Measurements from ENCODE around the gene TMEM178B. TPM values are rescaled to one million over a fixed set of nuclear protein-coding genes. Genes with fewer than 3 reads are reported as not detected.

The TMEM178B gene
- total RNA-seq, 1 donor from 2014 or later, result 35.4 TPM

DNA sequence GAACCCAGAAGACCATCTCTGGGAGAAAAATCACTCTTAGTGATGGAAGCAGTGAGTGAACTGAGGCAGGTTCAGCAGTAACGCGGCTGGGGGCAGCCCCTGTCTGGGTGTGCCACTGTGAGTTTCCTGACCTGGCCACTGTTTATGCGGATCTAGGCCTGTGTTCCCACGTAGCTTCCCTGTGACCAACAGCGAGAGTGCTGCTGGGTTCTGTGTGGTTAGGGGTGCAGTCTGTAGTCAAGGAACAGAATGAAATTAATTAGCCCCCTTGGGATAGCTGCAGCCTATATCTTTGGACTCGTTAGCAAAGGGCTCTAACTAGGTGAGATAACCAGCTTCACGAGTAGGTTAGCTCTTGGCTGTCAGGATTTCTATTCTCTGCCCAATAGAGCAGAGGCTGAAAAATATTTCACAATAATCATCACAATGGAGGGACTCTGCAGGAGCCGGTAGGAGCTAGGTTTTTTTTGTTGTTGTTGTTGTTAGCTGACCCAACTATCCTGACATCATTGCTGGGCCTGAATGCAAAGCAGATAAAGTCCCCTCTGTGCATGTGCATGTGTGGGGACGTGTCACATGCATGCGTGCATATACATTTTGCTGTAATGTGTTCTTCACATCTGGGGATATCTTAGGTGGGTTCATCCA, 164.9 kb downstream of the TMEM178B start:
- intact Hi-C loops (cut with DNase I), result no loop called here
- DNase-seq, result no peak

GRCh38 chr7:141239661-141240060, 165.8 kb downstream of the TMEM178B start:
- DNase-seq (no peak), ATAC-seq (ENCODE audit: poor library complexity) (no peak)
- intact Hi-C loops (cut with DNase I), result no loop called here

More for the DNA sequence above, 164.9 kb downstream of the TMEM178B start:
- ATAC-seq (ENCODE audit: poor library complexity), result no peak

DNA sequence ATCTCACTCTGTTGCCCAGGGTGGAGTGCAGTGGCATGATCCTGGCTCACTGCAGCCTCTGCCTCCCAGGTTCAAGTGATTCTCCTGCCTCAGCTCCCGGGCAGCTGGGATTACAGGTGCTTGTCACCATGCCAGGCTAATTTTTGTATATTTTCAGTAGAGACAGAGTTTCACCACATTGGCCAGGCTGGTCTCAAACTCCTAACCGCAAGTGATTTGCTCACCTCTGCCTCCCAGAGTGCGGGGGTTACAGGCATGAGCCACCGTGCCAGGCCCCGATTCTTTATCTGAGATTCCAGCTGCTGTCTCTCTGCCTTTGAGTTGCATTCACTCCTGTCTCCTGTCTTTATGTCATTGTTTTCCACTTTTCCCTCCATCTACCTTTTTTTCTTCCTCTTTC, 168.7 kb downstream of the TMEM178B start:
- DNase-seq (no peak), ATAC-seq (ENCODE audit: poor library complexity) (no peak)
- intact Hi-C loops (cut with DNase I), result no loop called here

DNA sequence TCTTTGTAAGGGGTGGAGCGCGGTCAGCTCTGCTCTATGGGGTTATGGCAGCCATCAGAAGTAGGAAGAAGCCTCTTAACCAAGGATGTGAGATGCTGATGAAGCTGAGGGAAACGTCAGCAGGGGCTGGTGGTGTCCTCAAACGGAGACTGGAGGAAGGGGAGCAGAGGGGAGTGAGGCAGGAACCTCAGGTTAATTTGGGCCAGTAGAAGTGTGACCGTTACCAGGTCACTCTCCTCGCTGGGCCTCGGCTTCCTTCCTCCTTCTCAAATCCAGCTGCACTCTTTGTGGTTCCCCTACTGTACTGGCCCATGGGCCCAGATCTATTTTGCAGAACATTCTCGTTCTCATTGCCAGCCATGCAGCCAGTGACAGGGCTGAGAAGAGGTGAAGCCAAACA, 169.5 kb downstream of the TMEM178B start:
- ATAC-seq (ENCODE audit: poor library complexity), result no peak
- DNase-seq, result no peak
- intact Hi-C loops (cut with DNase I), result no loop called here

- no peak for ATAC-seq (ENCODE audit: poor library complexity)
- intact Hi-C loops (cut with DNase I), result no loop called here
- no peak for DNase-seq
Observed at GRCh38 chr7:141244435-141244834, 170.6 kb downstream of the TMEM178B start.

DNA sequence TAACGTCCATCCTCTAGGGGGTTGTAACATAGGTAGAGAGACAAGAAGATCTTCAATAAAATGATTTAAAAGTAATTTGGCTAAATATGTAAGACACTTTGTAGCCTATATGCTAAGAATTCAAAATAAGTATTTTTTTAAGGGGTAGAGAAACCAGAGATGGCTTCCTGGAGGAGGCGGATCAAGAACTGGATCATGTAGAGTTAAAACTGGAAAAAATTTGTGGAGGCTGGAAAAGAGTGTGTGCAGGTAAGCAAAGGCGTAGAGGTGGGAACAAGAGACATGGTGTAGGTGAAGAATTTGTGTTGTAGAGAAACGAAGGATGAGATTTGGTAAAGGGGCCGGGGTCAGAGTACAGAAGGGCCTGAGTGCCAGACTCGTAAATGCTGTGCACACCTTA, 172.6 kb downstream of the TMEM178B start:
- no peak for ATAC-seq (ENCODE audit: poor library complexity)
- intact Hi-C loops (cut with DNase I), result no loop called here
- no peak for DNase-seq

DNA sequence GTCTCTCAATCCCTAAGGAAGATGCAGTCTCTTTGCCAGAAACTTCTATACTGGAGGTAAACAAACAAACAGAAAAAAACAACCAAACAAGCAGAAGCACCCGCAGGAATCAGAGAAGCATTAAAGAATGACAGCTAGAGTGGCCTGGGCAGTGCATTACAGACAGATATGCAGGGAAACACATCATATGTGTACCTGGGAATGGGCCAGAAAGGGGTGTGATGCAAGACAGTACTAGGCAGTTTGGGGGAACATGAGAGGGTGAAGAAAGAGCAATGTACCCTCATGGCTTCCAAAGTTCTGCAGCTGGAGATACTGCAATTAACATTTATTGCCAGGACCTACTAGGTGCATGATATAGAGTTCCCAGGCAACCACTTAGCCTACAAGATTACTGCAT, 177.3 kb downstream of the TMEM178B start:
- ATAC-seq (ENCODE audit: poor library complexity) (peak; percentile 55), DNase-seq (no peak)
- intact Hi-C loops (cut with DNase I), result loop anchor here (10.0 kb wide), 1 partner anchor 274 kb away; no protein-coding TSS in a partner anchor

GRCh38 chr7:141251957-141252356, 178.1 kb downstream of the TMEM178B start:
- ATAC-seq (ENCODE audit: poor library complexity) (peak; percentile 66), DNase-seq (no peak)
- intact Hi-C loops (cut with DNase I), result loop anchor here (10.0 kb wide), 1 partner anchor 273 kb away; no protein-coding TSS in a partner anchor

DNA sequence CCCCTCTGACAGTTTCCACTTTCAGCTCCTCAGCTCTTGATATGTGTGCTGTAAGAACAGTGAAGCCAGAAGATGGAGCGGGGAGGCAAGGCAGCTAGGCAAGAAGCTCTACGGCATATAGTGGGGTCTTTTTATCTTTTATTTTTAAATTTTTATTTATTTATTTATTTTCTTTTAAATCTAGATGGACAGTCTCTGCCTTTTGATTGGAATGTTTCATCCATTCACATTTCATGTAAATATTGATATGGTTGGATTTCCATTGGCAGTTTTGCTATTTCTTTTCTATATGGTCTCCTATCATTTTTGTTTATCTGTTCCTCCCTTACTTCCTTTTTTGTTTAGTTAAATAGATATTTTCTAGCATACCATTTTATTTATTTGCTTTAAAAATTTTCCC, 183.7 kb downstream of the TMEM178B start:
- intact Hi-C loops (cut with DNase I), result loop anchor here (10.0 kb wide), 1 partner anchor 267 kb away; no protein-coding TSS in a partner anchor
- ATAC-seq (ENCODE audit: poor library complexity) (no peak), DNase-seq (no peak)

GRCh38 chr7:141258559-141258958, 184.7 kb downstream of the TMEM178B start:
- intact Hi-C loops (cut with DNase I), result loop anchor here (10.0 kb wide), 1 partner anchor 266 kb away; no protein-coding TSS in a partner anchor
- ATAC-seq (ENCODE audit: poor library complexity) (no peak), DNase-seq (no peak)

DNA sequence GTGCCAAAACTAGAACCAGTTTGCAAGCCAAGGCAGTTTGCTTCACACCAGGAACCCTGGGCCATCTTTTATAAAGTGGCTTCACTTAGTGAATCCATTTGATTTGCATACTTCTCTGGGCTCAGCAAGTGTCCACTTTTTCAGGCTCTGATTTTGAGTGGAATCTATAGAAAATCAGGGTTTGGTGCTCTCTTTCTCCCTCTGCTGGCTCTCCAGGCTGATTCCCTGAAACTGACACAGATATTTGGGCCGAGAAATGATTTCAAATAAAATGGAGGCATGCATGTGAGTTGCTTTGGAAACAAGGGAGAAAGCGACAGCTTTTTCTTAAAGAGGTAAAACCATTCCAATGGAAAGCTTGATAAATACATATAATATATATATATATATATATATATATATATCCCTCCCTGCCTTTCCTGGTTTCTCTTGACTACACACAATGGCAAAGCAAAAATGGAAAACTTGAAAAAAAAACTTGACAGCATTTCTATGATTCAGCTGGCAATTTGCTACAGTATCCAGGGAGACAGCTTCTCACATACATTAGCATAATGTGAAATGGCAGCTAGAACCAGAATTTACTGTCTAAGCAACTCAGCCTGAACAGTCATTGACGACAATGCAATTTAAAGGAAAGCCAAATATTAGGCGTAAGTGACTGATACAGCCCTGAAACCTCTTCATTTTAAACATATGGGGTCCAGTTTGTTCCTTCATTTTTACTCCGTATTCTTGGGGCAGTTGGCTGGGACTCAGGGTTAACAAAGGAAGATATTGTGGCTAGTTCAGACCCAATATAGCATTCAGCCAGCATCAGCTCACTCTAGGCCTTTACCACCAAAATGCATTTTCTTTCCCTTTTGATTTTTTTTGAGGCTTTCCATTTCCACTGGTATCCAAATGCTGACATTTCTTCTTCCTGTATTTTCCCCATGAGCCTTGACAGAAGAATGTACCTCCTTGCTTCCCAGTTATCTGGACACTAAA, 188.5 kb downstream of the TMEM178B start:
- ATAC-seq (ENCODE audit: poor library complexity) (no peak), DNase-seq (no peak)
- intact Hi-C loops (cut with DNase I), result no loop called here

DNA sequence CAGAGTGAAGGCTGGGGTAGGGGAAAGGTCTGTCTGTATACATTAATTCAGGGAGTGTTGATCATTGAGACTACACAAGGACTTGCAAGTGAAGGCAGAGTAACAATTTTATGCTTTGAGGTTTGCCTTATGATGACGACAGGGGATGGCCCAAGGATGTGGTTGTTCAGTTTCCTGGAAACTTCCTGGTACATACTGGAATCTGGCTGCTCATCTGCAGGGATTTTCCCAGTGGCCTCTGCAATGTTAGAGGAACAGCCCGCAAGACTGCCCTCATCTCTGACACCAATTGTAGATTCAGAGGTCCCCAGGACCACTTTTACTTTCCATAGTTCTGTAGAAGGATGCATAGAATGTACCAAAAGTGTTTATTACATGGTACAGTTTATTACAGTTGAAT, 189.6 kb downstream of the TMEM178B start:
- ATAC-seq (ENCODE audit: poor library complexity) (no peak), DNase-seq (no peak)
- intact Hi-C loops (cut with DNase I), result no loop called here

- DNase-seq, result no peak
- ATAC-seq (ENCODE audit: poor library complexity), result no peak
- intact Hi-C loops (cut with DNase I), result no loop called here
Observed at GRCh38 chr7:141263983-141264382, 190.1 kb downstream of the TMEM178B start.

DNA sequence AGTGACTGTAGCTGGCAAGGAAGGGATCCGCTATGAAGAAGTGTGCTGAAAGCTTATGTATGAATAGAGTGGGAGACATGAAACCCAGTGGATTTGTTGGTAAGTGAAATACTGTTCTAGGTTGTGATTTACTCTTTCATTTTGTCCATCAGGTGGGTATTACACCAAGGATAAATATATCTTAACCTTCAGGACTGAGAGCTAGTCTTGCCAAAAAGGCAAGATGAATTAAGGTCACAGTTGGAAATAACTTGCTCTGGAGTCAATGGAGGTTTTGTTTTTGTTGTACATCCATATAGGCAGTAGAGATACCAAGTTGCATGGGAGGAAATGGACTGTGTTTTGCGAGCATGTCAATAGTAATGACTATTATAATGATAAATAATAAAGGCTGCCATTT, 190.6 kb downstream of the TMEM178B start:
- intact Hi-C loops (cut with DNase I), result no loop called here
- ATAC-seq (ENCODE audit: poor library complexity) (no peak), DNase-seq (no peak)

- ATAC-seq (ENCODE audit: poor library complexity), result no peak
- intact Hi-C loops (cut with DNase I), result no loop called here
Observed at GRCh38 chr7:141265668-141266067, 191.8 kb downstream of the TMEM178B start.

DNA sequence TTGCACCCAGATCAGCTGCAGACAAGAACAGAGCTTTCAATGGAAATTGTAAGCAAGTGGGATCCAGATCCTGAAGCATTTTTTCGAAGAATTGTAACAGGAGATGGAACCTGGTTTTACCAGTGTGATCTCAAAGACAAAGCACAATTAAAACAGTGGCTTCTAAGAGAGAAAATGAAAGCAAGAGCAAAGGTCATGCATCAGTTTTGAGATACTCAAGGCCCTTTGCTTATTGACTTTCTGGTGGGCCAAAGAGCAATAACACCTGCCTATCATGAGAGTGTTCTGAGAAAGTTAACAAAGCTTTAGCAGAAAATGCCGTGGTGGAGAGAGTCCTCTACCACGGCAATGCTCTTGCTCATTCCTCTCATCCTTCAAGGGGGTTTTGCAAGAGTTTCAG, 194.8 kb downstream of the TMEM178B start:
- DNase-seq (no peak), ATAC-seq (ENCODE audit: poor library complexity) (no peak)
- intact Hi-C loops (cut with DNase I), result no loop called here

More at GRCh38 chr7:141265668-141266067, 191.8 kb downstream of the TMEM178B start:
- DNase-seq, result no peak

GRCh38 chr7:141271451-141271850, 197.6 kb downstream of the TMEM178B start:
- intact Hi-C loops (cut with DNase I), result loop anchor here (10.0 kb wide), 1 partner anchor 263 kb away; no protein-coding TSS in a partner anchor
- ATAC-seq (ENCODE audit: poor library complexity) (no peak), DNase-seq (no peak)

GRCh38 chr7:141272417-141272816, 198.6 kb downstream of the TMEM178B start:
- intact Hi-C loops (cut with DNase I), result loop anchor here (10.0 kb wide), 1 partner anchor 262 kb away; no protein-coding TSS in a partner anchor
- ATAC-seq (ENCODE audit: poor library complexity), result peak; percentile 51
- no peak for DNase-seq

- no peak for DNase-seq
- ATAC-seq (ENCODE audit: poor library complexity), result no peak
- intact Hi-C loops (cut with DNase I), result loop anchor here (10.0 kb wide), 1 partner anchor 259 kb away; no protein-coding TSS in a partner anchor
Observed at GRCh38 chr7:141275350-141275749, 201.5 kb downstream of the TMEM178B start.
